Activated effector memory CD4-positive, alpha-beta T cell treated with Interleukin-2 at 50 U/mL for 16 hours (primary cell): ENCODE data around the gene TMEM109.

Source experiments
- DNase-seq: peaks from one replicate; pipeline ENCODE4 v3.0.0-alpha.2; 2020

The TMEM109 gene

DNA sequence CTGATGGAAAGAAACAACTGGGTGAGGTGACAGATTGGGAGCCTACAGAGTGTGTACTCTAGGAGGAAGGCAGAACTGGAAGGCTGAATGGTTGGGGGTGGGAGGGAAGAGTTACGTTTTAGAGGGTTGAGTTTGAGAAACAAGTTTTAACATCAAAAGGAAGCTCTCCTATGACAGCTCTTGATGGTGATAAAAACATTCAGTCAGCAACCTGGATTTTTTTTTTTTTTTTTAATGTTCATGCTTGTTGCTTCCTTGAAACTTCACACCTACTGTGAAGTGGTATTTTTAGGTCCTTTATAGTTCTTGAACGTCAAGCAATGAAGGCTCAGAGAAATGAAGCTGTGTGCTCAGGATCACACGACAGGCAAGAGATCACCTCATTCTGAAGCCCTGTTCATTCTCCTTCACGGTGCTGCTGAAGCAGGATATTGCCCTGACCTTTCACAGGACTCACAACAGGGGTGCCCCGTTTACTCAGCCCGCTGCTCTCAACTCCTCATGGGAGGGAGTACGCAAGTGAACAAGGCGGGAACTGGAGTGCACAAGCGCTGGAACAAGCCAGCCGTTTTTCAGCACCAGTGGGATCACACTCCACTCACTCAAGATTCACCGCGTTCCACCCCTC, 1.6 kb upstream of the TMEM109 start:
- DNase-seq = no peak

DNA sequence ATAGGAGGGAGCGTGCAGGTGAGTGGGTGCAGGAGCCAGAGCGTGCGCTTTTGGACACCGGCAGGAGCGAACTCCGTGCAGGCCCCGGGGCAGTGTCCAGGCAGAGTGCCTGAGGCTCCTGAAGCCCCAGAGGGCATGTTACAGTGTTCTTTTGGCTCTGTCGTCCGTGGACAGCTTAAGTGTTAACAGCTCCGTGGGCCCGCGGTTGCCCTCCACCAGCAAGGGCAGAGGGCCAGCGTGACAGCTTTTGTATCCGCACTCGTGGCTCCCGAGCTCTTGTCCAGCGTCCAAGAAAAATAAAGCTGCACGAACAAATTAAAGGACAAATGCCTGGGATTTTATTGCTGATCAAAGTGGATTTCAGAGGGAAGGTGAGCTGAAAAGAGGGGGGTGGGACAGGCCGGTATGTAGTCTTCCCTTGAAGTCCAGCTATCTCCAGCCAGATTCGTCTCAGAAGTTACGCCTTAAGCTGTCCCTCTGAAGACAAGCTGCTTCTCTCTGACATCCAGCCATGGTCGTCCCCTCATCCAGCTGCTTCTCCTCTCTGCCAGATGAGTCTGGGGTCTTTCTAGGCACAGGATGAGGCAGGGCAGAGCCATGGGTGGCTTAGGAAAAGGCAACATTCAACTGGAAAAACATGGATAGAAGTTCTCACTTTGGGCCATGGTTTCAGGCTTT, 968 bp upstream of the TMEM109 start:
- no peak for DNase-seq

DNA sequence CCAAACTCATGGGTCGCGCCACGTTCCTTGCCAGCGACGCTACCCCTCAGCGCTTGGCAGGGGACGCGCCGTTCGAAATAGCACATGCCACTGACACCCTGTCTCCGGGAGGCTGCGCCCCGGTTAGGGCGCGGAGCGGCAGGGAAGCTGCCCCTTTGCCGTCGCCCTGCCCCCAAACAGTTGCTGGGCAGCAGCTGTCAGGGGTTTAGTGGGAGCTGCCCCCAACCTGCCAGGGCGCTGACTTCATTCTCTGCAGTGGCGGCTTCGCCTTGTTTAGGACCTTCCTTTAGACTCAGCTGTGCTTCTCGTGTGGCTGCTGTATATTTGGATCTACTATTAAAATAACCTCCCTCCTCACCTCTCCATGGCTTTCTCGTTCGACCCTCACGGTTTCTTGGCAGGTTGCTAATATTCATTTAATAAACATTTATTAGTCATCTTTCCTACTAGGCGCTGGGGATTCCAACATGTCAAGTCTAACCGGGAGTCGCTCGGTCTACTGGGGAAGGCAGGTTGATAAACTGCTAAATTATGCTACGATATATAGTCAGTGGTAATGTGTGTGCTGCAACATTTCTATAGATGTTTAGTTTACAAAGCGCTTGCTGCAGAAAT, 782 bp downstream of the TMEM109 start:
- DNase-seq = peak; percentile 25

DNA sequence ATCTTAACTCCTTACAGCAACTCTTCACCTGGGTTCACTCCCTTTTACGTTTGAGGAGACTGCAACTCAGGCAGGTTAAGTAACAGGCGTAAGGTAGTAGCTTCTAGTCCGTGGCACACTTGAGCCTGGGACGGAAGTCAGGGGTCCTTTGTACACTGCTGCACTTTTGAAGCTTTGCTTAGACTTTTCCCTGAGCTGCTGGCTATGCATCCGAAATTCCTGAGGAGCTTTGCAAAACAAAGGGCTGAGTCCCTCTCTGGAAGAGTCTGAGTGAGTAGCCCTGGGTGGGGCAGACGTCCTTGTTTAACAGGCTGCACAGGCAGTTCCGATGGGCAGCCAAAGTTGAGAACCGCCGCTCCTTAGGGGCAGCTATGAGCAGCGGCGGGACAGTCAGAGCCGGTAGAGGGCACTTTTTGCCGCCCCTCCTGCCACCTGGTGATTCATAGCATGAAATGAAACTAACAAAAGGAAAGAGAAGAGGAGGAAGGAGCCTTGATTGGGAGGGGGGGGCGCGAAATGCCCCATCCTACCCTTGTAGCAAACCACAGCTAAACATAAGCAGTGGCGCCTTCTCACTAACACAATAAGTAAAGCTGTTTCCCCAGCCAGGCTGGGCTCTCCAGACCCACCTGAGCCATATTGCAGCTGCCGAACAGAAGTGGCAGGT, 1.4 kb downstream of the TMEM109 start:
- peak; percentile 63 for DNase-seq

DNA sequence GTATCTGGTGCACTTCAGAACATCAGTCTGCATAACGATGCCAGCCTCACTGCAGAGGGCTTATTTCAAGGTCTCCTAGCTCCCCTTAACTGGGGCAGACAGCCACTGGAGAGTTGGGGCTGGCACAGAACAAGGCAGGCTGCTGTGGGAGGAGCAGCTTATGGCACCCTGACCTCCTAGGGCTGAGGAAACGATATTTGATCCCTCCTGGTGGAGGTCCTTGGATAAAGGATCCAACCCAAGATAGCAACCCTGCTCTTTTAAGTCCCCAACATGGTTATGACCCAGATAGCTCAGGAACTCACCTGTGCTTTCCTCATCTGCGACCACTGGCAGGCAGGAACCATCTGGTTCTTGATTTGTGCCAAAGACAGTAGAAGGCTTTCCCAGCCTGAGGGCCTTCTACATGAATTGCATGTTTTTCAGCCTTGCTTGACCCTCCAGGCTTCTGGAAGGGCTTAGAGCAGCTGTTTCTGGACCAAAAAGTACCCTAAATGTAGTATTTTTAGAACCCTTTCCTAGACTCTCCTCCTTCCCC, 2.8 kb downstream of the TMEM109 start:
- no peak for DNase-seq

DNA sequence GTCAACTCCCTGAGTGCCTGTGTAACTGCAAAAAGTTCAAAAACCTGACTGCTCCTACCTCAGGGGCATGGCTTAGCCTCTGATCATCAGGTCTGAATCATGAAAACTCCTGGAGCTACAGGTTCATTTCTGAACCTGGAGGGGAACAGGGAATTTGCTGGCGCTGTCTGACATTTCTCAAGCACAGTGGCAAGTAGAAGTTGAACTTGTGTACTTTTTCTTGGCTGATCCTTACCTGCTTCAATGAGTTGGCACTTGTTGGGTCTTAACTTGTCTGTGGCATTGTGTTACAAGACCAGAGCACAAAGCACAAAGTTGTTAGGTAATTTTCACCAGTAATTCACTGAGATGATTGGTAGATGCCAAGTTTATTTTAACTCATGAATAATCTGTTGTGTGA, 3.3 kb downstream of the TMEM109 start:
- DNase-seq = no peak

DNA sequence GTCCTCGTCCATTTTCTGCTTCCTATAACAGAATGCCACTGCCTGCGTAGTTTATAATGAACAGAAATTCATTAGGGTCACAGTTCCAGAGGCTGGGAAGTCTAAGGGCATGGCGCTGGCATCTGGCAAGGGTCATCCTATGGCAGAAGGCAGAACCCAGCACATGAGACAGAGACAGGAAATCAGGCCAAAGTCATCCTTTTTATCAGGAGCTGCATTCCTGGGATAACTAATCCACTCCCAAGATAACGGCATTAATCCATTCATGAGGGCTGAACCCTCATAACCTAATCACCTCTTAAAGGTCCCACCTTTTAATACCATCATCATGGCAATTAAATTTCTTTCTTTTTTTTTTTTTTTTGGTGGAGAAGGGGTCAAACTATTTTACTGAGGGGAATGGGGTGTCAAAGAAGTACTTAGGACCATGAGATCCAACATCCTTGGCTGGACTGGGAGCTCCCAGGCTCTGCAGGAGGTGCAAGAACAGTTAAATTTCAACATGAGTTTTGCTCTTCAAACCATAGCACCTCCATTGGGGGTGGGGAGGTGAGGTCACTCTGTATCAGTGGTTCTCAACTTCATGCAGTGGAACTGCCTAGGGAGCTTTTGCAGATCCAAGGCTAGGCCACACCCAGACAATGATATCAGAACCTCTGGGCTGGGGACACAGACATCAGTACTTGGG, 4.4 kb downstream of the TMEM109 start:
- DNase-seq = no peak

DNA sequence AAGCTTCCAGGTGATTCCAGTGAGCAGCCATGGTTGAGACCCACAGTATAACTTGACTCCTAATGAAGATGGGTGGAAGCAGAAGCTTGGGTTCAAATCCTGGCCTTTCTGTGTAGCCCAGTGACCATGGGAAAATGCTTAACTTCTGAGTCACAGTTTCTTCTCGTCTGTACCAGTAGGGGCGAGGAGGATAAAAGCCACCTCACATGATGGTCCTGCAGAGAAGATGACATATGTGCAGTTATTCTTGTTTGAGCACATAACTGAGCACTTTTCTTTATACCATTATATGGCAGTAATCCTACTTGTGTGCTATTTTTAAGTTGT, 4.9 kb downstream of the TMEM109 start:
- DNase-seq = no peak

DNA sequence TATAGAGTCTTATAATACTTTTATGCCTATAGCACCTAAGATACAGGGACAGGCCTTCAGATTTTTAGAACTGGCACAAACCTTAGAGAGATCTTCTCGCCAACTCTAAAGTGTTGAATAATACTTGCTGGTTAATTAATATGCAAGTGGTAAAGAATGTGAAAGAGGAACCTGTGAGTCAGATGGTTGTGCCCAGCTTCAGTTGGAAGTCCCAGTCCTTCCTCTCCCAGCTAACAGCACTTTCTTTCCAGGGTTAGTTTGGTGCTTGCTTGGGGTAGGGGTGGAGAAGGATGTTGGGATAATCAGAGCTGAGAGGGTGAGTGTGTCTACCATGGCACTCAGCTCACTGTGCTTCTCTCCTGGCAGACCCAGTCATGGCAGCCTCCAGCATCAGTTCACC, 5.4 kb downstream of the TMEM109 start:
- DNase-seq = no peak

DNA sequence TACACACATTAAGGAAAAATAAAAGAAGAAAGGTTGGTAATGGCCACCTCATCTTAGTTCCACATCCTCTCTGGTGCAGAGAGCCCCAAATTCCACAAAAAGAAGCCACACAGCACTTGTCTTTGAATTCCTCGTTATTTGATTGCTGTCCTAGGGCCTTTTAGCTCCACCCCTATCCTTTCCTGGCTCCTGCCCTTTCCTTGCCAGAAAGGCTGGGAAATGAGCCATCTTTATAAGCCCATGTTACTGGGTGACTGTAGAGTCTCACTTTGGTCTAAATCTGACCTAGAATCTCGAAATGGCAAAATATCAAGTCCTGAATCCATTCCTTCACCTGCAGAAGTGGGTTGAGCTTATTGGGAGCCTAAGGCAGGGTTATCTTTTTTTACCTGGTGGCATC, 6.0 kb downstream of the TMEM109 start:
- no peak for DNase-seq

DNA sequence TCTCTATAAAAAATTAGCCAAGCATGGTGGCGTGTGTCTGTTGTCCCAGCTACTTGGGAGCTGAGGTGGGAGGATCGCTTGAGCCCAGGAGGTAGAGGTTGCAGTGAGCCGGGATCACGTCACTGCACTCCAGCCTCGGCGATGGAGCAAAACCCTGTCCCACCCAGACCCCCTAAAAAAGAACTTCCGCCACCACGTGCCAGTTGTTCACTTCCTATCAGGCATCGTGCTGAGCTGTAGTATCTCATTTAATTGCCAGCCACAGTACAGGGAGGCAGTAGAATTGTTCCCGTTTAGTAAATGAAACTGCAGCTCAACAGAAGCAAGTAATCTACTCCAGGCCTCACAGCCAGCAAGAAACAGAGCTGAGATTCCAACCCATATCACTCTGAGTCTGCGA, 7.3 kb downstream of the TMEM109 start:
- no peak for DNase-seq

DNA sequence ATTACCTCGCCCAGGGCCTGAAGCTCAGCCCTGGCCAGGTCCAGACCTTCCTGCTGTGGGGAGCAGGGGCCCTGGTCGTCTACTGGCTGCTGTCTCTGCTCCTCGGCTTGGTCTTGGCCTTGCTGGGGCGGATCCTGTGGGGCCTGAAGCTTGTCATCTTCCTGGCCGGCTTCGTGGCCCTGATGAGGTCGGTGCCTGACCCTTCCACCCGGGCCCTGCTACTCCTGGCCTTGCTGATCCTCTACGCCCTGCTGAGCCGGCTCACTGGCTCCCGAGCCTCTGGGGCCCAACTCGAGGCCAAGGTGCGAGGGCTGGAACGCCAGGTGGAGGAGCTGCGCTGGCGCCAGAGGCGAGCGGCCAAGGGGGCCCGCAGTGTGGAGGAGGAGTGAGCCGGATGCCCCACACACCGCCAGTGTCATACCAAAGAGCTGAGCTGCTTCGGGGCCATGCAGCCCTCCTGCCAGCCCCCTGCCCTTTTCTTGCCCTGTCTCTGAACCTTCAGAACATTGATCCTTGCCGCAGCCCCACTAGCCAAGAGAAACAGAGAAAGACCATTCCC, 7.9 kb downstream of the TMEM109 start:
- no peak for DNase-seq

DNA sequence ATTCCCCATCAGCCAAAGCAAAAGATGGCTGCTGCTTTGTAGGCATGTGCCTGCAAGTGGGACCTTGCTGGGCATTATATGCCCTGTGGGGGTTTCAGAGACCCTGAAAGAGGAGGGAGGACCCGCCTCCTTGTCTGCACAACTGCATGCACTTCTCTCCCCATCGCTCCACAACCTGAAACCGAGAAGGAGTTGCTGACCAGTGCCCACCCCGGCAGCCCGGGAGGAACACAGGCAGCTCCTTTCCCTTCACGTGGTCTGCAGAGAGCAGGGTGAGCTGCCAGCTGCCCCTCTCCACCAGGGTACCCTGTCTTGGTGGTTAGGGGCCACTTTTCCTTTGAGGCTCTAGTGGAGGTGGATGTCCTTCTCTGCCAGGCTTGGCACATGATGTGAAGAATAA, 8.9 kb downstream of the TMEM109 start:
- DNase-seq = no peak

DNA sequence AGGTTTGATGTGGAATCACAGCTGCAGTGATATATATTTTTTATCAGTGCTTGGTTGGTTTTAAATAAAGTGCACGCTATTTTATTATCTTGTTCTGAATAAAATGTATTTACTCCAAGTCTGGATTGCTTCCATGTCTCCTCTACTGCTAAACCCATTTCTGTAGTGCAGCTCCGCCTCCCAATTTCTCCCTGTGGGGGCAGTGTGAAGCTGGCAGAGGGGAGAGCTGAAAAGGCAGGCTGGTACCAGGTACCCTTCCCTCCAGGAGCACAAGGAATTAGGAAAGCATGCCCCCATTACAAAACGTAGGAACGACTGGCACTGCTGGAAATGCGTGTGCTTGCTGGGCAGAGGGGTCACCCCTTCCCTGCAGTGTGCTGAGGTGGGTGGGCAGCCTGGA, 9.4 kb downstream of the TMEM109 start:
- DNase-seq = no peak

DNA sequence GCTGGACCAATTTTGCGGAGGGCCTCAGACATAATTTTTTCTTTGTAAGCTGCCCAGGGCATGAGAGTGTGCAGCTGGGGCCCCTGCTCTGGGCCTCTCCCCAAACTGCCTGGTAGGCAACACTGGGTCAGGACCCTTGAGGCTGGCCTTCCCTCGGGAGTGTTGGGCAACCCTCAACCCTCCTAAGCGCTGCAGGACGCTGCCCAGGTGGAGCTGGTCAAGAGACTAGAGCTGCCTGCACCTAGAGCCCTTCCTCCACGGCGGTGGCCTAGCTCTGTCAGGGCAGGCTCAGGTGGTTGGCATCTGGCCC, 9.8 kb downstream of the TMEM109 start:
- no peak for DNase-seq

DNA sequence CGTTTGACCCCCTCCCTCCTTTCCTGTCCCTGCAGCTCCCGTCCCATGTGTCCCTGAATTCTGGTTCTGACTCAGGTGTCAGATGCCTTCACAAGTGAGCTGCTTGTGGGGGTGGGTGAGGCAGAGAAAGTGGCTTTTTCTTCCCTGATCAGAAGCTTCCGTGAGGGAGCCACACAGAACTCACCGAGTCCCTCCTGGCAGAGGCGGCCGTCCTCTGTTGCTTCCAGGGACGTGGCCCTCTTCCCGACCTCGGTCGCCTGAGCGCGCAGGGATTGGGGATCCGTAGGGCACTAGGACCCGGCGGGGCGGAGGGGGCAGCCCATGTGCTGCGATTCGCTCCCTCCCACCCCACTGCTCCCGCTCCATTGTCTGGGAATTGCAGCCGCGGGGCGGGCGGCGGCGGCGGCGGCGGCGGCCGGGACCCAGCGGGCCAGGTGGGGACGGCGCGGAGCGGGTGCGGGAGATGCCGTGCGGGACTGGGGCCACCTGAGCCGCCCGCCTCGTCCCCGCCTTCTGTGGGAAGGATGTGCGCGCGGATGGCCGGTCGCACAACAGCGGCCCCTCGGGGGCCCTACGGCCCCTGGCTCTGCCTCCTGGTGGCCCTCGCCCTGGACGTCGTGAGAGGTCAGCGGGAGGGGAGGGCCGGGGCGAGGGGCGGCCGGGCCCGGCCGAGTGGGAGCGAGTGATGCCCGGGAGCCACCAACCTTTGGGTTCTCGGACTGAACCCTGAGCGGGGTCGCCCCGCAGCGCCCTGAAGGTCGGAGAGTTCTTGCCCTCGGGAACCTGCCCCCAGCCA, 10.3 kb downstream of the TMEM109 start, which contains the start of gene TMEM132A:
Gene TMEM132A, plus strand, starts transcription at position 351 of the 796 bp plus-strand sequence. Its CDS starts 174 bp downstream, at position 525.
- no peak for DNase-seq

DNA sequence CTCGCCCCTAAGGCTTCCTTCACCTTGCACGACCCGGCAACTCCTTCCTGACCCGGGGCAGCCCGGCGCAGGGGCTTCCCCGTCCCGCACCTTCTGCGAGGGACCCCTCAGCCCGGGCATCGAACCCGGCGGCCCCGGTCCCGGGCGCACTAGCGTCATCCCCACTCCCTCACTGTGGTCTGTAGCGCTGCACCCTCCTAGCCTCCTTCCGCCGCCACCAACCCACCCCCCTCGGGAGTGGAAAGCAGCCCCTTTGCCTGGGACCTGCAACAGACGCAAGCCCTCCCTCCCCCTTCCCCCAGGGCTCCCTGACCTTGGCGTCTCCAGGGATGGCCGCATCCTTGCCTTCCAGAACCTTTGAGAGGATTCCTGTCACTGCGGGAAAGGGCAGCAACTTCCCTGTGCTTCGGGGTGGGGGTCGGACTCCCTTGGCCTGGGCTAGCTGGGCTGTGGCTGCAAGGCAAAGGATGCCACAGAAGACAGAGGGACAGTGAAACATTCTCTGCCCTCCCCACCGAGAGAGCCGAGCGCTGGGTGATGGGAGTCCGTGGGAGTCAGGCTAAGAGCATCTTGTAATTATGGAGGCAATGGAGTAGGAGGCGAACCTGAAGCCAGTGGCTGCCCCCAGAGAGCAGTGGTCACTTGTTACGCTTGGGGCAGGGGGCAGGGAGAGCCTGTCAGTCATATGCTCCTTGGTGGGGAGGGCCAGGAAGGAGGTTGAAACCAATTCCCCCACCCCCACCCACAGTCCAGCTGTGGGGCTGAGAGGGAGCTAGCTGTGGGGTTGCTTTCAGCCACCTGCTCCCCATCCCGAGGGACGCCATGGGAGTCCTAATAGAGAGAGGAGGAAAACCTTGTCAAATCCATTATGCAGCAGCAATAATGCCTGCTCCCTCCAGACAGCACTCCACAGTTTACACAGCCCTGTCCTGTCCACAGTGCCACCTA, 11.2 kb downstream of the TMEM109 start:
- DNase-seq = no peak

DNA sequence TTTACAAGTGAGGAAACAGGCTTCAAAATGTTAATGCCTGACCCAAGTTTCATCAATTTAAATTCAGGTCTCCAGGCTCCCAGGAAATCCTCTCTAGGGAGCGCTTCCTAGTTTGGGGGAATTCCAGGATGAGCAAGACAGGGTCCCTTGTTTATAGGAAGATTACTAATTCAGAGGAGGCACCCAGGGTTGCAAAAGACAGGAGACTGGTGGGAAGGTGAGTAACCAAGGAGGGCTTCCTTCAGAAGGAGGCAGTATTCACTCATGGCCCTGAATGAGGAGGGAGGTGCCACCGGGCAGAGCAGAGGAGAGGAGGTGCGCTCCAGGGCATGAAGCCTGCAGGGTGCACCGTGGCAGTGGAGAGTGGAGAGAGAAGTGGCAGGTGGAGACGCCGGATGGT, 11.9 kb downstream of the TMEM109 start:
- no peak for DNase-seq

DNA sequence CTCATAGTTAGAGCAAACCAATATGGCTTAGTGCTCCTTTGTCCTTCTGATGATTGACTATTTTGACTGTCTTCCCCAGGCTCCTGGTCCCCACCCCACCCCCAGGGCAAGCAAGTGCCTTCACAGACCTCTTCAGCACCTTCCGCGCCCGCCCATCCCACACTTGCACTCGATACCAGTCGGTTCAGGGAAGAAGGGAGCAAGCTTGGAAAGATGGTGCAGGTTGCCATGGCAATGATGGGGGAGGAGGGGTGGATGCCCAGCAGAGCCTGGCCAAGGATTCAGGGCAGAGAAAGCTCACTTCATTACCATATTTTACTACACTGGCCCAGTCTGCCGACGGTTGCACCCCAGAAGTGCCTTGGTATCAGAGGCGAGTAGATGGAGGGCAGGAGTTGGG, 12.5 kb downstream of the TMEM109 start:
- DNase-seq = no peak

DNA sequence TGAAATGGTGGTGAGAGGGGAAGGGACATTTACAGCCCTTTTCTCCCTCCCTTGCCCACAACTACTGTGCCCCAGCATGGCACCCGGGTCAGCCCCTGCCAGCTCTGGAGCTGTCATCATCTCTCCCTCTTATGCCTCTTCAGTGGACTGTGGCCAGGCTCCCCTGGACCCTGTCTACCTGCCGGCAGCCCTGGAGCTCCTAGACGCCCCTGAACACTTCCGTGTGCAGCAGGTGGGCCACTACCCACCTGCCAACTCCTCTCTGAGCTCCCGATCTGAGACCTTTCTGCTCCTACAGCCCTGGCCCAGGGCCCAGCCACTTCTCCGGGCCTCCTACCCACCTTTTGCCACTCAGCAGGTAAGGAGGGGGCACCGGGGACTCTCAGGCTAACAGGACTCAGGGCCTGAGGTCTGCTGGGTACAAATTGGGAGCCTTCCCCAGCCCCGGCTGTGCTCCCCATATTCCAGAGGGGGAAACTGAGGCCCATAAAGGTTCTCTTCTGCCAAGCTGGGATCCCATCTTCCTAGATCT, 13.2 kb downstream of the TMEM109 start:
- DNase-seq = no peak

DNA sequence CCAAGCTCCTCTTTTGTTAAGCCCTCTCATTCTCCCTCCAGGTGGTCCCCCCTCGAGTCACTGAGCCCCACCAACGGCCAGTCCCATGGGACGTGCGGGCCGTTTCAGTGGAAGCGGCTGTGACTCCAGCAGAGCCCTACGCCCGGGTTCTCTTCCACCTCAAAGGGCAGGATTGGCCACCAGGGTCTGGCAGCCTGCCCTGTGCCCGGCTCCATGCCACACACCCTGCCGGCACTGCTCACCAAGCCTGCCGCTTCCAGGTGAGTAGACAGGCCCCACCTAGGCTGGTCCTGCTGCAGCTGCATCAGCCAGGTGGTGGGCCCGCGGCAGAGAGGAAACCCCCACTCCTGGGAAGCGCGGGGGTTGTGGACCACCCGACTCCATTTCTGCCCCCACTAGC, 13.6 kb downstream of the TMEM109 start:
- no peak for DNase-seq
